Measurements from ENCODE around the gene TBX2.

The TBX2 gene

GRCh38 chr17:61381537-61381936, 18.1 kb upstream of the TBX2 start:
- H3K4me3 ChIP-seq (ENCODE audit: insufficient read depth, low read depth, low read length, poor library complexity, severe bottlenecking), result no peak overlapping the region
- H3K9me3 ChIP-seq (ENCODE audit: control insufficient read depth, low read length), result no peaks in the 10 kb centered on the region
- no peak overlapping the region for H3K27ac ChIP-seq (ENCODE audit: insufficient read depth, low read length, poor library complexity, severe bottlenecking)
- H3K4me1 ChIP-seq (ENCODE audit: control insufficient read depth, insufficient read depth, low read length, poor library complexity, severe bottlenecking), result no peaks in the 10 kb centered on the region
- H3K36me3 ChIP-seq (ENCODE audit: control insufficient read depth, insufficient read depth, low read length), result no peaks in the 10 kb centered on the region
- H3K27me3 ChIP-seq (replicated peaks; ENCODE audit: control insufficient read depth, insufficient read depth, low read length, poor library complexity, severe bottlenecking), result no peaks in the 10 kb centered on the region
- DNase-seq, result no peak

GRCh38 chr17:61382796-61383688, 16.6 kb upstream of the TBX2 start:
- Histone ChIP-seq H3K27me3 (replicated peaks; ENCODE audit: control insufficient read depth, insufficient read depth, low read length, poor library complexity, severe bottlenecking) (no peaks in the 10 kb centered on the region), H3K9me3 (ENCODE audit: control insufficient read depth, low read length) (no peaks in the 10 kb centered on the region), H3K36me3 (ENCODE audit: control insufficient read depth, insufficient read depth, low read length) (no peaks in the 10 kb centered on the region), H3K4me3 (ENCODE audit: insufficient read depth, low read depth, low read length, poor library complexity, severe bottlenecking) (no peak overlapping the region), H3K27ac (ENCODE audit: insufficient read depth, low read length, poor library complexity, severe bottlenecking) (no peak overlapping the region), H3K4me1 (ENCODE audit: control insufficient read depth, insufficient read depth, low read length, poor library complexity, severe bottlenecking) (no peaks in the 10 kb centered on the region)
- DNase-seq, result no peak

GRCh38 chr17:61383689-61384201, 15.9 kb upstream of the TBX2 start:
- no peak overlapping the region for H3K27ac ChIP-seq (ENCODE audit: insufficient read depth, low read length, poor library complexity, severe bottlenecking)
- no peaks in the 10 kb centered on the region for H3K4me1 ChIP-seq (ENCODE audit: control insufficient read depth, insufficient read depth, low read length, poor library complexity, severe bottlenecking)
- DNase-seq, result no peak
- no peak overlapping the region for H3K4me3 ChIP-seq (ENCODE audit: insufficient read depth, low read depth, low read length, poor library complexity, severe bottlenecking)
- no peaks in the 10 kb centered on the region for H3K27me3 ChIP-seq (replicated peaks; ENCODE audit: control insufficient read depth, insufficient read depth, low read length, poor library complexity, severe bottlenecking)
- no peaks in the 10 kb centered on the region for H3K9me3 ChIP-seq (ENCODE audit: control insufficient read depth, low read length)
- H3K36me3 ChIP-seq (ENCODE audit: control insufficient read depth, insufficient read depth, low read length), result no peaks in the 10 kb centered on the region

GRCh38 chr17:61384354-61384691, 15.3 kb upstream of the TBX2 start:
- Histone ChIP-seq H3K4me3 (ENCODE audit: insufficient read depth, low read depth, low read length, poor library complexity, severe bottlenecking) (no peak overlapping the region), H3K4me1 (ENCODE audit: control insufficient read depth, insufficient read depth, low read length, poor library complexity, severe bottlenecking) (no peaks in the 10 kb centered on the region), H3K27ac (ENCODE audit: insufficient read depth, low read length, poor library complexity, severe bottlenecking) (no peak overlapping the region), H3K36me3 (ENCODE audit: control insufficient read depth, insufficient read depth, low read length) (no peaks in the 10 kb centered on the region), H3K27me3 (replicated peaks; ENCODE audit: control insufficient read depth, insufficient read depth, low read length, poor library complexity, severe bottlenecking) (no peaks in the 10 kb centered on the region), H3K9me3 (ENCODE audit: control insufficient read depth, low read length) (no peaks in the 10 kb centered on the region)
- no peak for DNase-seq

- H3K36me3 ChIP-seq (ENCODE audit: control insufficient read depth, insufficient read depth, low read length), result no peaks in the 10 kb centered on the region
These were observed 14.7 kb upstream of the TBX2 start for GRCh38 chr17:61384692-61385576.

GRCh38 chr17:61385577-61386236, 13.9 kb upstream of the TBX2 start:
- Histone ChIP-seq H3K36me3 (ENCODE audit: control insufficient read depth, insufficient read depth, low read length) (no peaks in the 10 kb centered on the region), H3K27ac (ENCODE audit: insufficient read depth, low read length, poor library complexity, severe bottlenecking) (no peak overlapping the region), H3K4me1 (ENCODE audit: control insufficient read depth, insufficient read depth, low read length, poor library complexity, severe bottlenecking) (peaks cover 4% of the 10 kb centered on the region), H3K9me3 (ENCODE audit: control insufficient read depth, low read length) (no peaks in the 10 kb centered on the region), H3K4me3 (ENCODE audit: insufficient read depth, low read depth, low read length, poor library complexity, severe bottlenecking) (no peak overlapping the region), H3K27me3 (replicated peaks; ENCODE audit: control insufficient read depth, insufficient read depth, low read length, poor library complexity, severe bottlenecking) (no peaks in the 10 kb centered on the region)
- DNase-seq, result no peak

More at GRCh38 chr17:61384692-61385576, 14.7 kb upstream of the TBX2 start:
- Histone ChIP-seq H3K27ac (ENCODE audit: insufficient read depth, low read length, poor library complexity, severe bottlenecking) (no peak overlapping the region), H3K4me1 (ENCODE audit: control insufficient read depth, insufficient read depth, low read length, poor library complexity, severe bottlenecking) (peaks cover 4% of the 10 kb centered on the region), H3K9me3 (ENCODE audit: control insufficient read depth, low read length) (no peaks in the 10 kb centered on the region), H3K27me3 (replicated peaks; ENCODE audit: control insufficient read depth, insufficient read depth, low read length, poor library complexity, severe bottlenecking) (no peaks in the 10 kb centered on the region), H3K4me3 (ENCODE audit: insufficient read depth, low read depth, low read length, poor library complexity, severe bottlenecking) (no peak overlapping the region)
- no peak for DNase-seq

GRCh38 chr17:61386251-61386650, 13.4 kb upstream of the TBX2 start:
- H3K4me1 ChIP-seq (ENCODE audit: control insufficient read depth, insufficient read depth, low read length, poor library complexity, severe bottlenecking), result peaks cover 4% of the 10 kb centered on the region
- H3K4me3 ChIP-seq (ENCODE audit: insufficient read depth, low read depth, low read length, poor library complexity, severe bottlenecking), result no peak overlapping the region
- no peak for DNase-seq

GRCh38 chr17:61387011-61387410, 12.6 kb upstream of the TBX2 start:
- H3K27ac ChIP-seq (ENCODE audit: insufficient read depth, low read length, poor library complexity, severe bottlenecking), result no peak overlapping the region

More at GRCh38 chr17:61386251-61386650, 13.4 kb upstream of the TBX2 start:
- H3K9me3 ChIP-seq (ENCODE audit: control insufficient read depth, low read length), result no peaks in the 10 kb centered on the region
- H3K36me3 ChIP-seq (ENCODE audit: control insufficient read depth, insufficient read depth, low read length), result no peaks in the 10 kb centered on the region
- no peak overlapping the region for H3K27ac ChIP-seq (ENCODE audit: insufficient read depth, low read length, poor library complexity, severe bottlenecking)
- no peaks in the 10 kb centered on the region for H3K27me3 ChIP-seq (replicated peaks; ENCODE audit: control insufficient read depth, insufficient read depth, low read length, poor library complexity, severe bottlenecking)

GRCh38 chr17:61387511-61388305, 11.9 kb upstream of the TBX2 start:
- Histone ChIP-seq H3K27me3 (replicated peaks; ENCODE audit: control insufficient read depth, insufficient read depth, low read length, poor library complexity, severe bottlenecking) (no peaks in the 10 kb centered on the region), H3K4me3 (ENCODE audit: insufficient read depth, low read depth, low read length, poor library complexity, severe bottlenecking) (no peak overlapping the region), H3K9me3 (ENCODE audit: control insufficient read depth, low read length) (no peaks in the 10 kb centered on the region), H3K36me3 (ENCODE audit: control insufficient read depth, insufficient read depth, low read length) (no peaks in the 10 kb centered on the region), H3K27ac (ENCODE audit: insufficient read depth, low read length, poor library complexity, severe bottlenecking) (no peak overlapping the region), H3K4me1 (ENCODE audit: control insufficient read depth, insufficient read depth, low read length, poor library complexity, severe bottlenecking) (peaks cover 4% of the 10 kb centered on the region)
- no peak for DNase-seq

More at GRCh38 chr17:61387011-61387410, 12.6 kb upstream of the TBX2 start:
- Histone ChIP-seq H3K36me3 (ENCODE audit: control insufficient read depth, insufficient read depth, low read length) (no peaks in the 10 kb centered on the region), H3K4me3 (ENCODE audit: insufficient read depth, low read depth, low read length, poor library complexity, severe bottlenecking) (no peak overlapping the region), H3K27me3 (replicated peaks; ENCODE audit: control insufficient read depth, insufficient read depth, low read length, poor library complexity, severe bottlenecking) (no peaks in the 10 kb centered on the region), H3K4me1 (ENCODE audit: control insufficient read depth, insufficient read depth, low read length, poor library complexity, severe bottlenecking) (peaks cover 4% of the 10 kb centered on the region), H3K9me3 (ENCODE audit: control insufficient read depth, low read length) (no peaks in the 10 kb centered on the region)
- no peak for DNase-seq

Measured in effector memory CD4-positive, alpha-beta T cell (primary cell).